Fibroblast of the aortic adventitia (primary cell): Measurements from ENCODE around the gene FHIT. TPM values are rescaled to one million over a fixed set of nuclear protein-coding genes. Genes with fewer than 3 reads are reported as not detected.

Experiments used
- DNase-seq: peaks from one replicate; pipeline ENCODE4 v3.0.0-alpha.2; 2010; ENCODE audit warnings: low read depth
- H3K4me3 ChIP-seq: 2 replicates; pipeline ENCODE4 v1.5.1; 2011; ENCODE audit warnings: low read depth, mild to moderate bottlenecking, control low read depth, low read length, moderate library complexity
- total RNA-seq: library from RNA; depleted of rRNA; stranded (reverse); fragments of >200 nt; gene quantifications from 2 replicates; pipeline ENCODE4 v1.2.3, GENCODE V29; 2012; ENCODE audit warnings: low replicate concordance
- TF ChIP-seq, protein P1 (sequence below): IDR thresholded peaks from 2 replicates; pipeline ENCODE4 v1.5.1; 2011; ENCODE audit warnings: mild to moderate bottlenecking, low read length, control low read depth, inconsistent platforms; ENCODE audit not compliant: insufficient read depth

The FHIT gene
- total RNA-seq, 1 donor: 1.5 TPM

DNA sequence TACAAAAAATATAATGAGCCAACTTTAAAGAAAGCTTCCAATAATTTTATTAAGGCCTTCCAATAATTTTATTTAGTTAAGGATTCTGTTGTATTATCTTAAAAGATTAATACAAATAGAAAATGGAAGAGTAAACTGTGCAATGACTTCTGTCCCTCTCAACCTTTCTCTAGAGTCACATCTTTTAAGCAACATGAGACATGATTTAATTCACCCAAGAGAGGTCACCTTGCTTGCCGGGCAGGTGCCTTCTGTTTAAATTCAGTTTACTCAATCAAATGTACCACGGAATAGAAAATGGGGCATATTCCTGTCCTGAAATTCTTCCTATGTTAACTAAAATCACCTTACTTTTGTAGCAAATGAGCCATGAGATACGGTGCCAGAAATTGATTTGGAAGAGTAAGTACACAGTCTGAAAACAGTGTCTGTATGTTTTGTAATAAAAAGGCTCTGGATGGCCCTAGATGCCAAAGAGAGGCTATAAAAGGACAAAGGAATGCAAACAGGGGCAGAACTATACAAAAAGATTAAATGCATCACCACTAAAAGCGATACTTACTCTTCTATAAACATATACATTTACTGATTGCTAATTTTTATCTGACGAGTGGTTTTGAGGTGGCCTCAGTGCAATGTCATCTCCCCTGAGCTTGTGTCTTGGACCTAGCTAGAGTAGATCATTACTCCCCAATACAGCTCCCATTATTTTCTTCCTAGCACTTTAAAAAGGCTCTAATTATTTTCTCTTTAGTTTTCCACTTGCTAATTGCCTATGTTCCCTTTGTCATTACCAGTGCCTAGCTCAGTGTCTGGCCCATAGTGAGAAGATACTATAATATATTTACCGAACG is 134.0 kb downstream of the FHIT start:
- TF ChIP-seq, protein P1, sequence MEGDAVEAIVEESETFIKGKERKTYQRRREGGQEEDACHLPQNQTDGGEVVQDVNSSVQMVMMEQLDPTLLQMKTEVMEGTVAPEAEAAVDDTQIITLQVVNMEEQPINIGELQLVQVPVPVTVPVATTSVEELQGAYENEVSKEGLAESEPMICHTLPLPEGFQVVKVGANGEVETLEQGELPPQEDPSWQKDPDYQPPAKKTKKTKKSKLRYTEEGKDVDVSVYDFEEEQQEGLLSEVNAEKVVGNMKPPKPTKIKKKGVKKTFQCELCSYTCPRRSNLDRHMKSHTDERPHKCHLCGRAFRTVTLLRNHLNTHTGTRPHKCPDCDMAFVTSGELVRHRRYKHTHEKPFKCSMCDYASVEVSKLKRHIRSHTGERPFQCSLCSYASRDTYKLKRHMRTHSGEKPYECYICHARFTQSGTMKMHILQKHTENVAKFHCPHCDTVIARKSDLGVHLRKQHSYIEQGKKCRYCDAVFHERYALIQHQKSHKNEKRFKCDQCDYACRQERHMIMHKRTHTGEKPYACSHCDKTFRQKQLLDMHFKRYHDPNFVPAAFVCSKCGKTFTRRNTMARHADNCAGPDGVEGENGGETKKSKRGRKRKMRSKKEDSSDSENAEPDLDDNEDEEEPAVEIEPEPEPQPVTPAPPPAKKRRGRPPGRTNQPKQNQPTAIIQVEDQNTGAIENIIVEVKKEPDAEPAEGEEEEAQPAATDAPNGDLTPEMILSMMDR: no peak
- no peak for DNase-seq
- no peak overlapping the region for H3K4me3 ChIP-seq

DNA sequence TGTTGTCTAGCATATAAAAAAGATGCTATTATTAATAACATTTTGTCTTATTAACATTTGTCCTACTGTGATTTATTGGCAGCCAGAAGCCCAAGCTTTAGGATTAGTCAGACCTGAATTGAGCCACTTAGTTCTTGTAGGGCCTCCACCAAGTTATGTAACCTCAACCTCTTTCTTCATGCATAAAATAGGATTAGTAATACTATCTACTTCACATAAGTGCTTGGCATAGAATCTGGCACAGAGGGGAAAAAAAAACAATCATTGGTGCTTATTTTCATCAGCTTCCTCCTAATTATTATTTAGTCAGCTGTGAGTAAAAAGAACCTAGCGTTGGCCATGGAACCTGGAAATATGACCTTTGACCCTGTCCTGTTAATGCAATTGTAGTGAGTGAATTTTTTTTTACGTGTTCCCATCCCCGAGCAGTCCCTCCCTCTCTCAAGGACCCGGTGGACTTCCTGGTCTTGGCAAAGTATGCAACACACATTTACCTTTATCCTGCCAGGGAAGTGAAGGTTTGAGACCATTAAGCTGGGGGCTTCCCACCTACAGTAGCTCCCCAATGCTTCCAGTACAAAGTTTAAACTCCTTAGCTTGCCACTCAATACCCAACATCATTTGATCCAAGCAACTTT is 136.8 kb downstream of the FHIT start:
- TF ChIP-seq, protein P1: no peak
- no peak for DNase-seq
- H3K4me3 ChIP-seq: no peak overlapping the region

DNA sequence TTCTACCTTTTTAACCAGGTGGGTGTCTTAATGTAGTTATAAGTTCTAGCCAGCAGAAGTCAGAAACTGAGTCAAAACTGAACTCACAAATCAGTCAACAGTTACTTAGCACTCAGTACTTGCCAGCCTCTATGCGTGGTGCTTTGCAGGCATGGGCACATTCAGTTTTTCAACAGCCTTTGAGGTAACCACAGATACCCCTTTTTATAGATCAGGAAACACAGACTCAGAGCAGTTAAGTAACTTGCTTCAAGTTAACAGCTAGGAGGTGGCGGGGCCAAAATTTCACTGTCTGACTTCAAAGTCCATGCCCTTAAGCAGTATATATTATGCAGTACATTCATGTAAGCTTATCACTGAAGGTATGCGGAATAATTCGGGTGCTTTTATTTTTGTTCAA is 139.4 kb downstream of the FHIT start:
- no peak overlapping the region for H3K4me3 ChIP-seq
- DNase-seq: no peak
- TF ChIP-seq, protein P1: no peak

DNA sequence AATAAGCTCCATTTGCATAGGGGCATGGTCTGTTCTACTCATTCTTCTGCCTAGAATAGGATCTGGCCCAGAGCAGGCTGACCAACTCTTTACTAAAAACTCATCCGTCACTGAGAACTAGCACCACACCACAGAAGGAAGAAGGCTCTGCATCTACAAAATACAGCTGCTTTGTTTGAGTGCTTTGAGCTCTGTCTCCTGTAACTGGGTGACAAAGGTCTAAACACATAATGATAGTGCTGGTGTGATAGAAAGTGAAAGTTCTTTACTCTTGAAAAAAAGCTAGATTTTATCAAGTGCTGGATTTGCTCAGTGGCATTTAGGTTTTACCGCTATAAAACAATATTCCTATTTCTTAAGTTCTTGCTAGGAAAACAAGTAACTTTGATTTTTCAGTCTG is 140.7 kb downstream of the FHIT start:
- TF ChIP-seq, protein P1: no peak
- DNase-seq: no peak
- no peak overlapping the region for H3K4me3 ChIP-seq

DNA sequence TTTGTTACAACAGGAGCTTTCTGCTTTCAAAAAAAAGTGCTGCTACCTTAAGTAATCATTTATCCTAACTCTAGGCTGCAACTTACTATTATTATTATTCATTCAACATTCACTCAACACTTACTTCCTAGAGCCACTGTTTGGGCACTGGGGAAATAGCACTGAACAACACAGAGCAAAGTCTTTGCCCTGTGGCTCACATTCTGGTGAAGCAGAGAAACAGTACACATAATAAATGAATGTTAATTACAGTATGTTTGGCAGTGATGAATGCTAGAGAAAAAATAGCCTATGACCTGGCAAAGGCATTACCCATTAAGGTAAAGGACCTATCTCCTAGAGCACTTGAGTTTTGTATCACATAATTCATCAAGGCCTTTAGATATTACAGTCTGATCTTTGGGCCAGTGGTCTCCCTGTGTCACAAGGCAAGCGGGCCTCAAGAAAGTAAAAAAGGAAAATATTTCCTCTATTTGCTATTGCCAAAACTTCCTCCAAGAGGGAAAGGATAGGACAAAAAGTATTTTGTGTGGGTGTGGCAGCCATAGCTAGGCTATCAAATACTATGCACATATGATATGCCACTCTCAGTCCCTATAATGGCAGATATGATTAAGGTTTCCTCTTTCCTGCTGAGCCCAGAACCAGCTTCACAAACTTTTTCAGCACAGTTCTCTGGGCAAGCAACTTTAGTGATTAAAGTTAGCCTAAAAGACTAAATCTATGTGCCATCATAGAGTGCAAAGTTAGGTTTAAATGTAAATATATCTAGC is 142.8 kb downstream of the FHIT start:
- DNase-seq: no peak
- H3K4me3 ChIP-seq: no peak overlapping the region
- TF ChIP-seq, protein P1: no peak

DNA sequence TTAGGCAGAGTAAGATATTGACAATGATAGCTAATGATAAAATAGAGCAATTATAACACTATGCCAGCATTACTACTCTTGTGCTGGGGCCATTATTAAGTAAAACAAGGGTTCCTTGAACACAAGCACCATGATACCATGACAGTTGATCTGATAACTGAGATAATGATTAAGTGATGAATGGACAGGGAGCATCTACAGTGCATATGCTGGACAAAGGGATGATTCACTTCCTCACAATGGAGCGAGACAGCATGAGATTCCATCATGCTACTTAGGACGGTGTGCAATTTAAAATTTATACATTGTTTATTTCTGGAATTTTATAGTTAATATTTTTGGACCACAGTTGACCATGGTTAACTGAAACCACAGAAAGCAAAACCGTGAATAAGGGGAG is 156.6 kb downstream of the FHIT start:
- H3K4me3 ChIP-seq: no peak overlapping the region
- no peak for DNase-seq
- TF ChIP-seq, protein P1: no peak
